ENCODE measurements around the gene ZFP91. TPM values are rescaled to one million over a fixed set of nuclear protein-coding genes. Genes with fewer than 3 reads are reported as not detected.

Gene ZFP91
- total RNA-seq, 4 donors from 2014 or later = 49.8 to 63.7 (median 59.1) TPM

- H3K27me3 ChIP-seq = no peaks in the 10 kb centered on the region
- no peak for TF ChIP-seq POLR2A (IDR thresholded peaks at IDR 0.05)
- TF ChIP-seq CTCF (IDR thresholded peaks at IDR 0.05) = no peak
- WGBS, 2 donors = 91 to 95% methylated on average over 3 of the region's 3 CpGs
- intact Hi-C loops (cut with DNase I) = no loop called here
- H3K36me3 ChIP-seq = no peaks in the 10 kb centered on the region
- H3K4me1 ChIP-seq = peaks cover 10 to 15% of the 10 kb centered on the region in 2 donors
- no peak overlapping the region for H3K4me3 ChIP-seq (replicated peaks in 1 of 3)
- H3K27ac ChIP-seq = no peak overlapping the region
- H3K9me3 ChIP-seq = no peaks in the 10 kb centered on the region
- DNase-seq = no peak
These were observed 17.8 kb downstream of the ZFP91 start for GRCh38 chr11:58596621-58597020.

GRCh38 chr11:58597486-58598144 is 18.8 kb downstream of the ZFP91 start:
- intact Hi-C loops (cut with DNase I) = no loop called here
- Histone ChIP-seq H3K4me3 (replicated peaks in 1 of 3) (no peak overlapping the region), H3K4me1 (peaks cover 10 to 15% of the 10 kb centered on the region in 2 donors), H3K36me3 (no peaks in the 10 kb centered on the region), H3K9me3 (no peaks in the 10 kb centered on the region), H3K27ac (no peak overlapping the region), H3K27me3 (no peaks in the 10 kb centered on the region)
- TF ChIP-seq POLR2A (IDR thresholded peaks at IDR 0.05) (no peak), CTCF (IDR thresholded peaks at IDR 0.05) (no peak)
- no peak for DNase-seq
- WGBS, 2 donors = 80 to 81% methylated on average over 3 of the region's 3 CpGs

- H3K9me3 ChIP-seq = no peaks in the 10 kb centered on the region
- TF ChIP-seq CTCF (IDR thresholded peaks at IDR 0.05) (no peak), POLR2A (IDR thresholded peaks at IDR 0.05) (no peak)
- H3K27me3 ChIP-seq = no peaks in the 10 kb centered on the region
- H3K4me3 ChIP-seq (replicated peaks in 1 of 3) = no peak overlapping the region
- 90 to 94% methylated on average over 2 of the region's 2 CpGs for WGBS, 2 donors
- peaks cover 10 to 11% of the 10 kb centered on the region in 2 donors for H3K4me1 ChIP-seq
- intact Hi-C loops (cut with DNase I) = no loop called here
- H3K27ac ChIP-seq = no peak overlapping the region
- H3K36me3 ChIP-seq = no peaks in the 10 kb centered on the region
- no peak for DNase-seq
These were observed 21.6 kb downstream of the ZFP91 start for GRCh38 chr11:58600510-58600909.

- intact Hi-C loops (cut with DNase I) = no loop called here
These were observed 28.3 kb downstream of the ZFP91 start for GRCh38 chr11:58606930-58607714.

More at GRCh38 chr11:58606930-58607714, 28.3 kb downstream of the ZFP91 start:
- no peak overlapping the region for H3K4me3 ChIP-seq (replicated peaks in 1 of 3)
- no peak for DNase-seq
- TF ChIP-seq POLR2A (IDR thresholded peaks at IDR 0.05) (no peak), CTCF (IDR thresholded peaks at IDR 0.05) (no peak)
- no peaks in the 10 kb centered on the region for H3K27me3 ChIP-seq
- H3K27ac ChIP-seq = no peak overlapping the region
- H3K36me3 ChIP-seq = peaks cover 3 to 23% of the 10 kb centered on the region in 2 donors
- H3K9me3 ChIP-seq = no peaks in the 10 kb centered on the region
- H3K4me1 ChIP-seq = no peaks in the 10 kb centered on the region
- 95 to 96% methylated on average over 4 of the region's 4 CpGs for WGBS, 2 donors

Data from thyroid gland (tissue), 4 donors.